NOMO-1 (cell line): ENCODE data around the gene CSF1R.

Experiments
- DNase-seq, 2 experiments: peaks; one replicate each; lab custom pipeline; 2025; ENCODE audit not compliant: unreplicated experiment in 2 of 2; lab: John Stamatoyannopoulos, UW

The CSF1R gene

GRCh38 chr5:150085950-150086715, at the start of gene CSF1R:
Gene CSF1R (minus strand): TSS chr5:150086554. CDS start chr5:150086427, 127 bp downstream.
- DNase-seq, result peak; percentile 20 to 49

GRCh38 chr5:150135557-150136304, 49.4 kb upstream of the CSF1R start:
- DNase-seq, result no peak

DNA sequence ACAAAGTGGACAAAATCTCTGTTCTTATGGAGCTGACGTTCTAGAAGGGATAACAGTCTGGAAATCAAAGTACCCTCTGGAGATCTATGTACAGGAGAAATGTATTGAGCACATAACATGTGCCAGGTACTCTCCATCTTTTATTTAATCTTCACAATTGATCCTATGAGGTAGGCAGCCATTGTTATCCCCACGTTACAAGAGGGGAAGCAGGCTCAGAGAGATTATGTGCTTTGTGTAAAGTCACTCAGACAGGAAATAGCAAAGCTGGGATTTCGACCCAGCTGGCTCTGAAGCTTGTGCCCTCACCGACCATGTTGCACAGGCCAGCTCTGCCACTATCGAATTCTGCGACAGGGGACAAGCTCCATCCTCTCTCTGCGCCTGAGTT, 47.8 kb upstream of the CSF1R start:
- DNase-seq, result no peak

DNA sequence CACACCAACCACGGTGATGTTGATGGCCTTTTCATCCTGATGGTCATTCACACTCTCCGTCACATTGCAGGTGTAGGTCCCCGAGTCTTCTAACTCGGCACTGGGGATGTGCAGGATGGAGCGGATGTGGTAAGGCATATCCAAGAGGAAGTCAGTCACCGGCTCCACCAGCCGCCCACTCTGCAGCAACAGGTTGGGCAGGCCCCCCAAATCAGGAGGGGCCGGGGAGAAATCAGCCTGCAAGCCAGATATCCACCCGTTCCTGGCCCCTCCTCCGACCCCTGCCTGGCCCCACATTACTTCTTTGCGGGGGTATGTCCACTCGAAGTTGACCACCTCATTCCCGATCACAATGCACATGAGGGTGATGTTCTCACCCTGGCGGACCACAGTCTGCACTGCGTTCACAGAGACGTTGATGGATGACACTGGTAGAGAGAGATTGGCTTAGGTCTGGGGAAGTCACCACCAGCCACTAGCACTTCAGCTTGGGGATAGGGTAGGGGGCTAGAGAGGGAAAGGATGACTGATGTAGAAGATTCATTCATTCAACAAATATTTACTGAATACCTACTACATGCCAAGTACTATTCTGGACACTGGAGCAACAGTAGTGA, 47.3 kb upstream of the CSF1R start:
- DNase-seq, result no peak

DNA sequence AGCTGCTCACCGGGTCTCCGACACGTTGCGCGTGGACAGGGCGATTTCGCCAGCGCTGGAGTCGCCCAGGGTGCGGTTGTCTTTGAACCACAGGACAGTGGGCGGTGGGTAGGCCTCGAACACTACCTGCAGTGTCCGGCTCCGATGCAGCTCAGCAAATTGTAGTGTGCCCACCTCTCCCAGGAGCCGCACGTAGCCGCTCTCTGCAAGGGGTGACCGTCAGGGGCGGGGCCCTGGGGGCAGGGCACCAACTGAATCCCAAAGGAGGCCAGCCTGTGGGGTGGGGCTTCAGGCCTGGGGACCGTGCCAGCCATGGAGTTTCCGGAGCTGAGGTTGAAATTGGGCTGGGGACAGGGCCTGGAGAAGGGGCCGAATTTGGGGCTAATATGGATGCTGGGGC, 46.4 kb upstream of the CSF1R start:
- no peak for DNase-seq

- peak; percentile 78 to 82 for DNase-seq
Measured at GRCh38 chr5:150131978-150132694, 45.8 kb upstream of the CSF1R start.

DNA sequence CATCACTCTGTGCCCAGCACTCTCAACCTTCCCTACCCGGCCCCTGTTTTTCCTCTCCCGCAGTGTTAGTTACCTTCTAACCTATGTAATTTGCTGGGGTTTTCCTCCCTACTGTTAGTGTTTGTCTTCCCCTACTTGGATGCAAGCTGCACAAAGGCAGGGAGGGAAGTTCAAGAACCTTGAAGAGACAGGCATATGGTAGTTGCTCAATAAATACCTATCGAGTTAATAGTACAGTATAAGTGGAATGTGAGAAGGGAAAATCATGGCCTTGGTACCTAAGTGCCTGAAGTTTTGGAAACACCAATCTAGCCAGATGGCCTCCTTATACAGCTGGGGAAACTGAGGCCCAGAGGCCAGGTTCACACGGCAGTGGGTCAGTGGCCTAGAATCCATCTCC, 45.1 kb upstream of the CSF1R start:
- no peak for DNase-seq

DNA sequence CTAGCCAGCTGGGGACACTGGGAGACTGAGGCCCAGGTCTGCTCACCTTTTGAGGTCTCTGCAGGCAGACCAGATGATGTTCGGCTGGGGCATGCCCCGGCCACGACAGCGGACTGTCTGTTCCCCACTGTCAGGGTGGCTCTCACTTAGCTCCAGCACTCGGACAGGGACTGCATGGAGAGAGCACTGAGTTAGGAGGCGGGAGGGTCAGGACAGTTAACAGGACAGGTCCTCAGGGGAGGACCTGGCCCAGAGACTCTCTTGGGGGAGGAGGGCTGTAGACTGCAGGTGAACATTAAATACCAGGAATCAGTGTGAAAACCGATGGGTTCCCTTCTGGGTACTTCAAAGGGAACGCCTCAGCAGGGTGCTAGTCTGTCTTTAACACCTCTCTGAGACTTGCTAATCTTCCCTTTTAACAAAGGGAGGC, 44.2 kb upstream of the CSF1R start:
- no peak for DNase-seq

GRCh38 chr5:150129813-150130492, 43.6 kb upstream of the CSF1R start:
- peak; percentile 79 to 82 for DNase-seq

GRCh38 chr5:150129454-150129812, 43.1 kb upstream of the CSF1R start:
- no peak for DNase-seq

DNA sequence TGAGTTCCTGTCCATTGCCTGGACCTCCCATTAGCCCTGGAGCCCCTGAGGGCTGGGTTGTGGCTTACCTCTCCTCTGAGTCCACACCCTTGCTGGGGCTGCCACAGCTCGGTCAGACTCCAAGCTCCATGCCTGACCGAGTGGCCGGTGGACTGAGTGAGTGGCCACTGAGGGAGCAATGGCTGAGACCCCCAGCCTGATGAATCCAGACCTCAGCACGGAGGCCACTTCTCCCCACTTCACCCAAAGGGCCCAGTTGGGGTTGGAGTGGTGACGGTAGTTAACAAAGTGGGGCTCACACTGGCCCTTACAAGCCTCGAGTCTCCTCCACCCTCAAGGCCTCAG, 40.5 kb upstream of the CSF1R start:
- DNase-seq, result no peak

- no peak for DNase-seq
Measured at GRCh38 chr5:150126199-150126920, 40.0 kb upstream of the CSF1R start.

- DNase-seq, result no peak
Measured at GRCh38 chr5:150125334-150125733, 39.0 kb upstream of the CSF1R start.

DNA sequence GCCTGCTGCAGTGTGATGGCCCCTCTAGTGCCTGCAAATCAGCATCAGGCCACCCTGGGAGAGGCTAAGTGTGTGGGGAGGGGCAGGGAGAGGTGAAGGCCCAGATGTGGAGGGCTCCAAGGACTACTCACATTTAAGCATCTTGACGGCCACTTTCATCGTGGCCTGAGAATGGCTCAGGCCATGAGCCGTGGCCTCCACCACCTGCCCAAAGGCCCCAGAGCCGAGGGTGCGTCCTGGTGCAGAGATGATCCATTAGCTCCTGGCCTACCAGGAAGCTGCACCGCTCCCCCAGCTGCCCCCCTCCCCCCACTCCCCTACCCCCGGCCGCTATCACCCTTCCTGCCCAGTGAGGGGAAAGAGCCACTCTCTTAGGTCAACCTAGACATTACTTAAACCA, 38.2 kb upstream of the CSF1R start:
- DNase-seq, result no peak

DNA sequence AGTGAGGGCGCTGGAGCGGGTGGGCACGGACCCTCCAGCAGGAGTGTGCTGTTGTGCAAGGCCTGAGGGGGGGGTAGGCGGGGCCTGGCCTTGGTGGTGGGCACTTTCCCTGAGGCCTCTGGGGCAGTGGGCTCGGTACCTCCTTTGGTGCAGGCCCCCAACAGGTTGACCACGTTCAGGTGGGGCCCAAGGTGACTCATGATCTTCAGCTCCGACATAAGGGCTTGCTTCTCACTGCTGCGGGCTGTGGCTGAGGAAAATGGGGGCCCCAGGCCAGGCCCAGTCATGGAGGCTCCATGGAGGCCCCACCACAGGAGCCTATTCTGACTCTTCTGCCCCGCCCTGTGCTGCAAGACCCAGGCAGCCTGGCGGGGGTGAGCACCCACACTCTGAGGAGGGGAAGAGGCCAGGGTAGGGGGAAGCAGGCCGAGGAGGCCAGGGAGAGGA, 37.8 kb upstream of the CSF1R start:
- peak; percentile 38 to 53 for DNase-seq

DNA sequence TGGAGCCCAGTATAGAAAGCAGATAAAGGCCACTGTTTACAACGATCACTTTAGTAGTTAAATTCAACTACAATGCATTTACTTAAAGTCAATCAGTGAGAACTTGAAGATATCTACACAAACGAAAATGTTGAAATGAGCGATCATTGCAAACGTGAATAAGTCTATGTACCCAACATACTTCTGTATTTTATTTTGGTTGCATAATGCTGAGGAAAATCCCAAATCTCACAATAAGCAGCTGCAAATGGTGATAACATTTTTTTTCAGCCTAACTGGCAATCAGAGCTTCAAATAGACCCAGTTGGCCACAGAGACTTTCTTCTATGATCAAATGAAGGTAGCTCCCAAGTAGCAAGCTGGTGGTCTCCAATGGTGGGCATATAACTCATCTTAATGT, 37.2 kb upstream of the CSF1R start:
- peak; percentile 9 to 25 for DNase-seq

DNA sequence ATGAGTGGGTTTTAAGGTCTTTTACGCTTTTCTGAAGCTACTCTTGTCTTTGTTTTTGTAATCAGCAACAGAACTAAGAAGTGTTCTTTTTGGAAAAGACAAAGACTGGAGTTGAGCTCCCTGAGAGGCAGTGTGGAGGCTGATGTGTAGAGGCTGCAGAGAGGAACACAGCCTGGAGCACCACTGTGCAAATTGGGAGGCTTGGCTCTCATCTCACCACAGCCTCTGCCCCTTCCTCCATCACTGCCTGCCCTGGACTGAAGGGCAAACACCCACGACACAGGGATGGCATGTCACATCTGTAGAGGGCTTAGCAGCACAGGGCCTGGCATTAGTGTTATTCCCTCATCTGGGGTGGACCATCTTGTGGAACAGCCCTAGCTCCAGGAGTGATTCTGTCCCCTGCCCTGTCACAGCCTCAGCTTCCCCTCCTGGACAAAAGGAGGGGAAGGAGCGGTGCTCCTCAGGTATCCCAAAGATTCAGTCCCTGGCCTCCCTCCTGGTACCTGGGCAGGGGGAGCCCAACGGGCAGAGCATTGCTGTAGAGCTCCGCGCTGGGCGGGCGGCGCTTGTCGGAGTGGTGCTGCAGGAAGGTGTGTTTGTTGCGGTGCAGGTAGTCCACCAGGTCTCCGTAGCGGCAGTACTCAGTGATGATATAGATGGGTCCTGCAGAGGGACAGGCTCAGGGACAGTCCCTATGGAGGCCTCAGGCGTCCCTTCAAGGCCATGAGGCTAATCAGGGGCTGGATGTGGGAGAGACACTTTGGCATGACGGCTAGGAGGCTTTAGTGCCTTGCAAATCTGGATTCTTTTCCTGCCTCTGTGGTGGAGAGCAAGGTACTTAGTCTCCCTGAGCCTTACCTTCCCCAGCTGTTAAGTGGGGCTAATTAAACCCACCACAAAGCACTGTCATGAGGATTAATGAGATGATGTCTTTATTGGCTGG, 36.5 kb upstream of the CSF1R start:
- DNase-seq, result no peak

DNA sequence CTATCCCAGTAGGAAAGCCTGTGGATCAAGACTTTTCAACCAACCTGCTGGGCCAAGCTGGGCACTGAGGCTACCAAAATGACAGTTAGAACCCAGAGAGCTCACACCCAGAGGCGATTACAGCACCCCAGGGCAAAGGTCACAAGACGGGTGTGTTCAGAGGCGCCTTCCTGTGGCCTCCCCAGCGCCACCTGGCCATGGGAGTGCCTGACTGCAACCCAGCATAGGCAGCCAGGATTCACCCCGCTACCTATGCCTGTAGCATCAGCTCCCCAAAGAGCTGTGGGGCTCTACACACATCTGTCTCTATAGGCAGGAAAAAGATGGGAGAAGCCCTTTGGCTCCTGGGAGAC, 35.8 kb upstream of the CSF1R start:
- peak; percentile 72 to 76 for DNase-seq
